ENCODE data around the gene SERINC5.
A peak's percentile ranks its signal among the peaks of the same experiment; 100 is the strongest.

The SERINC5 gene

DNA sequence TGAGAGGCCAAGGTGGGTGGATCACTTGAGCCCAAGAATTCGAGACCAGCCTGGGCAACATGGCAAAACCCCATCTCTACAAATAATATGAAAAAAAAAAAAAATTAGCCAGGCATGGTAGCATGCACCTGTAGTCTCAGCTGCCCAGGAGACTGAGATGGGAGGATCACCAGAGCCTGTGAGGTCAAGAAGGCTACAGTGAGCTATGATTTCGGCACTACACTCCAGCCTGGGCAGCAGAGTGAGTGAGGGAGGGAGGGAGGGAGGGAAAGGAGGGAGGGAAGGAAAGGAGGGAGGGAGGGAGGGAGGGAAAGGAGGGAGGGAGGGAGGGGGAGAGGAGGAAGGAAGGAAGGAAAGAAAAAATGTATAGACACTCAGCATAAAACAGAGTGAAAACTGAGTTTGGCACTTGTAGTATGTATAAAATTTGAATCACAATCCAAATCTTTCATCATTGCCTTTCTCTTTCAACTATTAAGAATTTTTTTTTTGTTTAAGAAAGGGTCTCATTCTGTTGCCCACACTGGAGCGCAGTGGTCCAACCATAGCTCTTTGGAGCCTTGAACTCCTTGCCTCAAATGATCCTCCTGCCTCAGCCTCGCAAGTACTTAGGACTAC, 27.8 kb downstream of the SERINC5 start:
- TF ChIP-seq, protein P1, sequence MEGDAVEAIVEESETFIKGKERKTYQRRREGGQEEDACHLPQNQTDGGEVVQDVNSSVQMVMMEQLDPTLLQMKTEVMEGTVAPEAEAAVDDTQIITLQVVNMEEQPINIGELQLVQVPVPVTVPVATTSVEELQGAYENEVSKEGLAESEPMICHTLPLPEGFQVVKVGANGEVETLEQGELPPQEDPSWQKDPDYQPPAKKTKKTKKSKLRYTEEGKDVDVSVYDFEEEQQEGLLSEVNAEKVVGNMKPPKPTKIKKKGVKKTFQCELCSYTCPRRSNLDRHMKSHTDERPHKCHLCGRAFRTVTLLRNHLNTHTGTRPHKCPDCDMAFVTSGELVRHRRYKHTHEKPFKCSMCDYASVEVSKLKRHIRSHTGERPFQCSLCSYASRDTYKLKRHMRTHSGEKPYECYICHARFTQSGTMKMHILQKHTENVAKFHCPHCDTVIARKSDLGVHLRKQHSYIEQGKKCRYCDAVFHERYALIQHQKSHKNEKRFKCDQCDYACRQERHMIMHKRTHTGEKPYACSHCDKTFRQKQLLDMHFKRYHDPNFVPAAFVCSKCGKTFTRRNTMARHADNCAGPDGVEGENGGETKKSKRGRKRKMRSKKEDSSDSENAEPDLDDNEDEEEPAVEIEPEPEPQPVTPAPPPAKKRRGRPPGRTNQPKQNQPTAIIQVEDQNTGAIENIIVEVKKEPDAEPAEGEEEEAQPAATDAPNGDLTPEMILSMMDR (IDR thresholded peaks at IDR 0.05): no peak
- TF ChIP-seq ZFX (IDR thresholded peaks at IDR 0.05; ENCODE audit: borderline replicate concordance): no peak
- no peak overlapping the region for H3K27ac ChIP-seq

DNA sequence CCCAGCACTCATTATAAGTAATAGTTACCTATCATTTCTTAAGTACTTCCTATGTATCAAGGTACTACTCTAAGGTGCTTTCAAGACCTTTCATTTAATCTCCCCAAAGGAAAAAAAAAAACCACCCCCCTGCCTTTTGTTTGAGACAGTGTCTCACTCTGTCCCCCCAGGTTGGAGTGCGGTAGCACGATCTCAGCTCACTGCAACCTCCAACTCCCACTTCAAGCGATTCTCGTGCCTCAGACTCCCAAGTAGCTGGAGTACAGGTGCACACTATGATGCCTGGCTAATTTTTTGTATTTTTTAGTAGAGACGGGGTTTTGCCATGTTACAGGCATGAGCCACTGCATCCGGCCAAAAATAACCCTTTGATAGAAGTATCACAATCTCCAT, 29.9 kb downstream of the SERINC5 start:
- H3K27ac ChIP-seq: peak overlapping the region; percentile 56
- no peak for TF ChIP-seq ZFX (IDR thresholded peaks at IDR 0.05; ENCODE audit: borderline replicate concordance)
- TF ChIP-seq, protein P1 (IDR thresholded peaks at IDR 0.05): no peak

DNA sequence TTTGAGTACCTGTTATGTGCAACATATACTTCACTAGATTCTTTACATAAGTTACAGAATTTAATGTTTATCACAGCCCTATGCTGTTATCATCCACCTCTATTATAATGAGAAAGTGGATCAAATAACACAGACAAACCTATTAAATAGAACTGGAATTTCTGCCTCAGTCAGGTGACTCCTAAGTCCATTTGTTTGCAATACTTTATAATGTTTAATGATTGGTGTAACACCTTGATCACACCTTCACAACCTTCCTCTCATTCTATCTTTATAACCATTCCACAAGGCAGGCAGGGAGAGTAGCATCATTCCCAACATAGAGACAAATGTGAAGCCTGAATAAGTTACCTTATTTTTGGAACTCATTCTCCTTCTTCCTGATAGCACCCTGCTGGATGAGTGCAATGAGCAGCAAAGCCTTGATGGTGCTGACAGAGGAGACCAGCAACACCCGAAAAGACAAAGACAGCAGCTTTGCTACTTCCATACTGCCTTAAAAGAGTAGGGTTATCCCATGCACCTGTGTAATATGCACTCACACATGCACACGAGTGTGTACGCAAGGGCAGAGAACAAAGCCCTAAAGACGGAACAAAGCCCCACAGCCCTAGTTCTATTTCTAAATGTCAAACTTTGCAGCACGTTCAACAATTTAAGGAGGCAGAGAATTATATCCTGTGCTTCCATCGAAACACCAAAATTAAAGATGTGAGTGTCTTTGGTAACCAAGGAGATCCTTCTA, 30.5 kb downstream of the SERINC5 start:
- TF ChIP-seq, protein P1 (IDR thresholded peaks at IDR 0.05): no peak
- TF ChIP-seq ZFX (IDR thresholded peaks at IDR 0.05; ENCODE audit: borderline replicate concordance): no peak
- H3K27ac ChIP-seq: peak overlapping the region; percentile 56

DNA sequence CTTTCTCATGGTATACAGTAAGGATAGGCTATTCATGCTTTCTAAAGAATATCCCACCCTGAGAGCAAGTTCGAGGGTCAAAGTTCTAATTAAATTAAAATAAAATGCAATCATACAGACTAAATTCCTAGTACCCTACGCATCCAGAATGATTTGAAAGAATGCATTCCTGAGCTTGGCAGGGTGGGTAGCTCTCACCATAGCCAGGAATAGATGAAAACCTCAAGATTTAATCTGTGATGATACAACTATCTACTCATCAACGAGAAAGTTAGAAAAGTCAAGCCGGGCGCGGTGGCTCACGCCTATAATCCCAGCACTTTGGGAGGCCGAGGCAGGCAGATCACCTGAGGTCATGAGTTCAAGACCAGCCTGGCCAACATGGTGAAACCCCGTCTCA, 32.3 kb downstream of the SERINC5 start:
- no peak overlapping the region for H3K27ac ChIP-seq
- no peak for TF ChIP-seq ZFX (IDR thresholded peaks at IDR 0.05; ENCODE audit: borderline replicate concordance)
- TF ChIP-seq, protein P1 (IDR thresholded peaks at IDR 0.05): no peak

DNA sequence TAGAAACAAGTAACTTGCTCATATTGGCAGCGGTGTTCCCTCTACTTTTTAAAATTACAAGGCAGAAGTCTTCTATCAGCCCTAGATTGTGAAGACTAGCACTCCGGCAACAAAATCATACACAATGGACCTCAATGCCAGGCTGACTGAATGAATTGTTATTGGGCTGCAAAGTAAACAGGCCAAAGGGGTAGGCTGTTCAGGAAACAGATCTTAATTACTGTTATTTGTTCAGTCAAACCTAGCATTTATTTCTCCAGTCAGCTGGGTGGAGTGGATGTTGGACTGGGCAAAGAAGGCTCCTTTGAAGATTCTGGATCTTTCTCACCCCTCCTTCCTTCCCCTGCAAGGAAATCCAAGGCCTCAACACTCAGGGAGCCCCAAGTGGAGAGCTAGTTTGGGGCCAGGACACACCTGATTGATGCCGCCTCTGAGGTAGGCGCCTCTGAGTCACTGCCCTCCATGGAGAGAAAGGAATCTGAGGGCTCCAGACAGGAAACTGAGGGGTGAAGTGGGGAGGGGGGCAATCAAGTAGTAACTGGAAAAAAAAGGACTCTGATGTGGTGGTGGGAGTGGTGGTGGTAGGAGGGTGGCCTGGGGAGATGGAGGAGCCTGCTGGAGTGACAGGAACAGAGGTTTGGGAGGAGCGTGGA, 35.5 kb downstream of the SERINC5 start:
- TF ChIP-seq ZFX (IDR thresholded peaks at IDR 0.05; ENCODE audit: borderline replicate concordance): no peak
- TF ChIP-seq, protein P1 (IDR thresholded peaks at IDR 0.05): no peak
- no peak overlapping the region for H3K27ac ChIP-seq

DNA sequence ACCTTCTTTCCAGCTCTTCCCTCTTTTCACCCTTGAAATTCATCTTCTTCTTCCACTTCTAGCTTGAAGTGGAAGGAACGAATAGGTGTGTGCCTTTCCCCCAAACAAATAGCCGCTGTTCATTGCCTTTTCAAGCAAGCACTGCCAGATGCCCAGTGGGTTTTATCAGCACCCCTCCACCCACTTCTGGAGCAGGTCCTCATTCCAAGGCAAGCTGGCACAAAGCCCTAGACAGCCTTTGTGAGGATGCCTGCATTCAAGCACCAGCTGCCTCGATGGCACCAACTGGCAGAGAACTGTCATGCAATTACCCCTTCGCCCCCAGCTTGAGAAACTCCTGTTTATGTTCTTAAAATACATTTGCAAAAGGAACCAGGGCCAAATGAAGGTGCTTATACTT, 36.5 kb downstream of the SERINC5 start:
- H3K27ac ChIP-seq: no peak overlapping the region
- TF ChIP-seq, protein P1 (IDR thresholded peaks at IDR 0.05): no peak
- TF ChIP-seq ZFX (IDR thresholded peaks at IDR 0.05; ENCODE audit: borderline replicate concordance): no peak

DNA sequence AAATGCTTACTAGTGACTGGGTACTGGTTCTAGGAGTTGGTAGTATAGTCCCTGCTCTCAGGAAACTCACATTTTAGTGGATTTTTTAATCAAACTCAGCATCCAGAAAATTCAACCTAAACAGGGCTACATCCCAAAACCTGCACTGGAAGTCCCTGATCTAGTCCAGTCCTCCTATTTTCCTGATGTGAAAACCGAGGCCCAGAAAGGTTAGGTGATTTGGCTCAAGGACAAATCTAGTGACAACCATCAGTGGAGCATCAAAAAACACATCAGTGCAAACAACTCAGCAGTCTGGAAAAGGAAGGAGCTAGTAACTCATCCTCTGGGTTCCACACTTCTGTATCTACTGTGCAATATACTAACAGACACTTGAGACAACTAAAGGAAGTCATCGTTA, 38.2 kb downstream of the SERINC5 start:
- H3K27ac ChIP-seq: no peak overlapping the region
- no peak for TF ChIP-seq ZFX (IDR thresholded peaks at IDR 0.05; ENCODE audit: borderline replicate concordance)
- TF ChIP-seq, protein P1 (IDR thresholded peaks at IDR 0.05): no peak
